ENCODE measurements around the gene P2RX3. TPM values are rescaled to one million over a fixed set of nuclear protein-coding genes. Genes with fewer than 3 reads are reported as not detected.

P2RX3 gene
- polyA plus RNA-seq, 1 experiment: not detected

DNA sequence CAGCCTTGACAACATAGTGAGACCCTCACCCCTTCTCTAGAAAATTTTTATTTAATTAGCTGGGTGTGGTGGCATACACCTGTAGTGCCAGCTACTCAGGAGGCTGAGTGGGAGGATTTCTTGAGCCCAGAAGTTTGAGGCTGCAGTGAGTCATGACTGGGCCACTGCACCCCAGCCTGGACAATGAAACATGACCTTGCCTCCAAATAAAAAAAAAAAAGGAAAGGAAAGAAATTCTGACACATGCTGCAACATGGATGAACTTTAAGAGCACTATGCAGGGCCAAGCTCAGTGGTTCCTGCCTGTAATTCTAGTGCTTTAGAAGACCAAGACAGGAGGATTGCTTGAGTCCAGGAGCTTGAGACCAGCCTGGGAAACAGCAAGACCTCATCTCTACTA is 80.0 kb downstream of the P2RX3 start:
- DNase-seq (ENCODE audit: low read depth, low spot score): no peak
- H3K27me3 ChIP-seq (ENCODE audit: control insufficient read depth, insufficient read depth, low read length): no peaks in the 10 kb centered on the region
- H3K9me3 ChIP-seq (ENCODE audit: control insufficient read depth, insufficient read depth, low read length): no peaks in the 10 kb centered on the region
- ChIA-PET POLR2A (no interaction called here), CTCF (no interaction called here)
- no peak for TF ChIP-seq CTCF (IDR thresholded peaks at IDR 0.05; ENCODE audit: low read depth, low read length)
- no peak overlapping the region for H3K4me3 ChIP-seq (ENCODE audit: low read depth, low read length)
- H3K27ac ChIP-seq (ENCODE audit: low read depth, low read length): no peak overlapping the region

DNA sequence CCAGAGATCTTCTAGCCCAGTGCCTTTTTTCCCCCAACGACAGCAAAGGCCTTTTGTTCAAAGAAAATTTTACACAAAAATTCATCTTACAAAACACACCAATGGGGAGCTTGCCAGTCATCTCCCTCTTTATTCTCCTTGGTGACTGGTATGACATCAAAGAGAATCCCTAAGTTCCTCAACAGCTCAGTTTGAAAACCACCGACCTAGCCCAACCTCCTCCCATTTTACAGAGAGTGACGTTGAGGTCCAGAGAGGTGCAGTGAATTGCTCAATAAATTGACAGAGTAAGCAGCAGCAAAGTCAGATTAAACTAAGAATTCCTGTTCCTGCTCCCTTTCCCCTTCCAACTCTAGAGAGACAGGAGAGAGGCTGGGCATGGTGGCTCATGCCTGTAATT is 81.0 kb downstream of the P2RX3 start:
- Histone ChIP-seq H3K9me3 (ENCODE audit: control insufficient read depth, insufficient read depth, low read length) (no peaks in the 10 kb centered on the region), H3K4me3 (ENCODE audit: low read depth, low read length) (no peak overlapping the region), H3K27ac (ENCODE audit: low read depth, low read length) (no peak overlapping the region), H3K27me3 (ENCODE audit: control insufficient read depth, insufficient read depth, low read length) (no peaks in the 10 kb centered on the region)
- ChIA-PET POLR2A (interaction anchor here (0.6 kb wide), 1 partner anchor 29 kb away, joined by 8 read pairs; no protein-coding TSS in a partner anchor), CTCF (no interaction called here)
- no peak for TF ChIP-seq CTCF (IDR thresholded peaks at IDR 0.05; ENCODE audit: low read depth, low read length)
- no peak for DNase-seq (ENCODE audit: low read depth, low spot score)

DNA sequence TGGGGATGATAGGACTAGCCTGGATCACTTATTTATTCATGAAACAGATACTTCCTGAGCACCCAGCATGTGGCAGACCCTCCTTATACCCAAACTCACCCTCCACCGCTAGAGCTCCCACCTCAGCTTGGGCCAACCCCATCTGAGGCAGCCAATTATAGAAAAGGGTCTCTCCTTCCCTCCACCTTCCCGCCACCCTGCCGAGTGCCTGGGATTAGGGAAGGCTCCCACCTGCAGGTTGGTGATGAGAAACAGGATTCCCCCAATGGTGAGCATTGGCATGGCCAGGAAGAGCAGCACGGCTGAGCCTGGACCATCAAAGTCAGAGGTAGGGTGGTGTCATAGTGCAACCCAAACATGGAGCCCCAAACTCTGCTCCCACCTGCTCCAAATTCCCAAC is 82.9 kb downstream of the P2RX3 start:
- Histone ChIP-seq H3K4me3 (ENCODE audit: low read depth, low read length) (no peak overlapping the region), H3K27me3 (ENCODE audit: control insufficient read depth, insufficient read depth, low read length) (no peaks in the 10 kb centered on the region), H3K27ac (ENCODE audit: low read depth, low read length) (no peak overlapping the region), H3K9me3 (ENCODE audit: control insufficient read depth, insufficient read depth, low read length) (no peaks in the 10 kb centered on the region)
- no peak for DNase-seq (ENCODE audit: low read depth, low spot score)
- CTCF ChIA-PET: interaction anchor here (1.4 kb wide), 1 partner anchor 39 kb away, joined by 3 read pairs; the partner anchor contains the start of gene RTN4RL2
- TF ChIP-seq CTCF (IDR thresholded peaks at IDR 0.05; ENCODE audit: low read depth, low read length): no peak
- POLR2A ChIA-PET: no interaction called here

DNA sequence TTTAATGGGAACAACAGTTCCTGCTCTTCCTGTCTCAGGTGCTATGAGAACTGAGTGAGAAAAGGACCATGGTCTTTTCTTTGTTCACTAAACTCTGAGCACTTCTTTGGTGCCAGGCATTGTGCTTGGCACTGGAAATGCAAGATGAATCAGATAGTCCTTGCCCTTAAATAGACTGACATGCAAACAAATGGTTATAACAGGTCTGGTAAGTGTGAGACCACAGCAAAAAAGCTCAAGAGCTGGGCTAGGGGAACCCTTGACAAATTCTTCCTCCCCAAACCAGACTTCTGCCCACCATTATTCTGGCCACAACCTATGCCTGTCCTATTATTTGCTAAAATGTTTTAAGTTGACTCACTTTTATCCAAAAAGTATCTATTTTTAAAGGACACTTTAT is 83.7 kb downstream of the P2RX3 start:
- H3K27me3 ChIP-seq (ENCODE audit: control insufficient read depth, insufficient read depth, low read length): no peaks in the 10 kb centered on the region
- H3K9me3 ChIP-seq (ENCODE audit: control insufficient read depth, insufficient read depth, low read length): no peaks in the 10 kb centered on the region
- ChIA-PET CTCF (no interaction called here), POLR2A (no interaction called here)
- H3K4me3 ChIP-seq (ENCODE audit: low read depth, low read length): no peak overlapping the region
- DNase-seq (ENCODE audit: low read depth, low spot score): no peak
- TF ChIP-seq CTCF (IDR thresholded peaks at IDR 0.05; ENCODE audit: low read depth, low read length): no peak
- no peak overlapping the region for H3K27ac ChIP-seq (ENCODE audit: low read depth, low read length)

Other genes with a start within 250 kb of the P2RX3 start
- not detected in 2 replicates for gene LRRC55, start 156.4 kb upstream of the P2RX3 start, polyA plus RNA-seq (2011; rRNA removed)
- gene APLNR, start 101.1 kb upstream of the P2RX3 start, polyA plus RNA-seq (2011; rRNA removed): not detected in 2 replicates
- 59.4 and 63.8 TPM in 2 replicates for gene TNKS1BP1, start 13.4 kb upstream of the P2RX3 start, polyA plus RNA-seq (2011; rRNA removed)
- gene SSRP1, start 2.5 kb upstream of the P2RX3 start, polyA plus RNA-seq (2011; rRNA removed): 111 and 113 TPM in 2 replicates
- gene PRG3, start 42.8 kb downstream of the P2RX3 start, polyA plus RNA-seq (2011; rRNA removed): not detected in 2 replicates
- gene PRG2, start 52.3 kb downstream of the P2RX3 start, polyA plus RNA-seq (2011; rRNA removed): not detected in 2 replicates
- gene SLC43A3, start 88.8 kb downstream of the P2RX3 start, polyA plus RNA-seq (2011; rRNA removed): 24.4 and 25.1 TPM in 2 replicates
- gene RTN4RL2, start 122.2 kb downstream of the P2RX3 start, polyA plus RNA-seq (2011; rRNA removed): 0.11 and 0.45 TPM in 2 replicates
- gene SLC43A1, start 177.3 kb downstream of the P2RX3 start, polyA plus RNA-seq (2011; rRNA removed): 14.6 and 17.5 TPM in 2 replicates
- gene TIMM10, start 192.4 kb downstream of the P2RX3 start, polyA plus RNA-seq (2011; rRNA removed): 76.6 and 82.8 TPM in 2 replicates
- gene SMTNL1, start 199.2 kb downstream of the P2RX3 start, polyA plus RNA-seq (2011; rRNA removed): not detected in 2 replicates
- gene UBE2L6, start 229.3 kb downstream of the P2RX3 start, polyA plus RNA-seq (2011; rRNA removed): 63.8 and 76.8 TPM in 2 replicates